ENCODE results near the gene NCEH1. TPM values are rescaled to one million over a fixed set of nuclear protein-coding genes. Genes with fewer than 3 reads are reported as not detected.

NCEH1 gene
- total RNA-seq, 6 donors from 2014 or later = 16.8 to 73.1 (median 36.4) TPM

DNA sequence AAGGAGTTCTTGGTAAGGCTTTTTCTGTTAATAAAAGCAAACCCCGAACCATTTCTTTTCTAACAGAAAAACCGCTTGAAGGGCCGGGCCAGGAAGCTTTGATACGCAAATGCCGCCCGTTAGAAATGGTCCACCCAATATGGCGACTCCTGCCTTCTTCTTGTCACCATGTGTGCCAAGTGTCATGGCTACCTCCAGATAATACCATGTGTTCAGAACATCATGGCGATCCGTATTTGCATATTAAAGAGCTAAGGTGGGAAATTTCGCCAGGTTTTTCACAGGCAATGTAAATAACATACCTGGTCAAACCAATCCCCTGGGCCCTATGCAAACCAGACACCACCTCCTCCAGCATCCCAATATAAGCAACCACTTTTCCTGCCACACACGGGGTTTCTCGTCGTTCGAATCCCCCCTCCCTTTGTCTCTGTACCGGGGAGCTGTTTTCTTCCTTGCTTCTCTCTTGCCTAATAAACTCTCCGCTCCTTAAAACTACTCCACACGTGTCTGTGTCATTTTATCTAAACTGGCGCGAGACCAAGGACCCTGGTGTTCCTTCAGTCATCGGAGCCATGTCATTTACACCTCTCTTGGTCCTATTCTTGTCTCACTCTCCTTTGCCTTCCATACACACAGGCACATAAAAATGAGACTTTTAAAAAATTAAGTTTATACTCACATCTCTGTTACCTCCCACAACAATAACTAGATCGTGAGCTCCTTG, 34.5 kb downstream of the NCEH1 start:
- WGBS, 2 donors = 81 to 82% methylated on average over 21 of the region's 21 CpGs
- H3K27ac ChIP-seq = peak overlapping the region in 1 of 4 donors; percentile 60

DNA sequence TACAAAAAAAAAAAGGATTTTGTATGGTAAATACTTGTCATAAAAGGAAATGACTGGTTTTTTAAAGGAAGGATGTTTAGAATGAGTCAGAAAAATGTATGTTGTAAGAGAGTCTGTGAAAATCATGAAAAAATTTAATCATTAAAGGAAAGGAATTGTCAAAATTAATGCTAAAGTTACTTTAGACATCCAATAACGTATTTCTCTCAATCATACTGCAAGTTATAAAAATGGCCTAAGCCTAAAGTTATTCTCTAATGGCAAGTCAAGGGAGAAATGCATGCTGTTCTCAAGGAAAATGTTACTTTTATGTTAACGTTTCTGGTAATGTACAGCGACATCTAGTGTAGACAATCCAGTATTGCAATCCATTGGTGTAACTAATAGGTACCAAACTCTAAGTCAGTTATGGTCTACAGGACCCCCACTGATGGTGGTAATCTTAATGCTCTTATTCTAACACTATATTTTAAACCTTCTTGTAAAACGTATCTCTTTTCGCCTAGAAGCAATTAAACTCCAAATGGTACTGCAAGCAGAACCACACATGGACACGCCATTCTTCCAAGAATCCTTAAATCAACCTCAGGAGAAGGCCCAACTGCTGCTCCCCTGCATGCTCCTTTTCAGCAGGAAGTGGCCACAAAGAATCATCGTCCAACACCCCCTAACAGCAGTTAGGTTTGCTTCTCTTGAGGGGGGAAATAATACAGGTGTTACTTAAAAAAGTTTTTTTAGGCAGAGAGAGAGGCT, 35.2 kb downstream of the NCEH1 start:
- no peak overlapping the region for H3K4me3 ChIP-seq
- no peak overlapping the region for H3K27ac ChIP-seq
- H3K36me3 ChIP-seq = no peaks in the 10 kb centered on the region
- H3K9me3 ChIP-seq = no peaks in the 10 kb centered on the region
- peak in 1 of 2 donors; percentile 74 for ATAC-seq (ENCODE audit: low FRiP score in 2 of 2)
- WGBS, 2 donors = 42 to 54% methylated on average over 7 of the region's 7 CpGs
- no peak for DNase-seq
- H3K4me1 ChIP-seq = peaks cover 11 to 25% (median 20%) of the 10 kb centered on the region in 4 donors
- TF ChIP-seq POLR2AphosphoS5 (IDR thresholded peaks at IDR 0.05) (no peak), POLR2A (IDR thresholded peaks at IDR 0.05) (no peak)
- TF ChIP-seq, protein P1, sequence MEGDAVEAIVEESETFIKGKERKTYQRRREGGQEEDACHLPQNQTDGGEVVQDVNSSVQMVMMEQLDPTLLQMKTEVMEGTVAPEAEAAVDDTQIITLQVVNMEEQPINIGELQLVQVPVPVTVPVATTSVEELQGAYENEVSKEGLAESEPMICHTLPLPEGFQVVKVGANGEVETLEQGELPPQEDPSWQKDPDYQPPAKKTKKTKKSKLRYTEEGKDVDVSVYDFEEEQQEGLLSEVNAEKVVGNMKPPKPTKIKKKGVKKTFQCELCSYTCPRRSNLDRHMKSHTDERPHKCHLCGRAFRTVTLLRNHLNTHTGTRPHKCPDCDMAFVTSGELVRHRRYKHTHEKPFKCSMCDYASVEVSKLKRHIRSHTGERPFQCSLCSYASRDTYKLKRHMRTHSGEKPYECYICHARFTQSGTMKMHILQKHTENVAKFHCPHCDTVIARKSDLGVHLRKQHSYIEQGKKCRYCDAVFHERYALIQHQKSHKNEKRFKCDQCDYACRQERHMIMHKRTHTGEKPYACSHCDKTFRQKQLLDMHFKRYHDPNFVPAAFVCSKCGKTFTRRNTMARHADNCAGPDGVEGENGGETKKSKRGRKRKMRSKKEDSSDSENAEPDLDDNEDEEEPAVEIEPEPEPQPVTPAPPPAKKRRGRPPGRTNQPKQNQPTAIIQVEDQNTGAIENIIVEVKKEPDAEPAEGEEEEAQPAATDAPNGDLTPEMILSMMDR (IDR thresholded peaks at IDR 0.05) = peak; percentile 64 to 83 (median 76)
- H3K27me3 ChIP-seq = no peaks in the 10 kb centered on the region

More for the DNA sequence above, 34.5 kb downstream of the NCEH1 start:
- Histone ChIP-seq H3K27me3 (no peaks in the 10 kb centered on the region), H3K4me1 (peaks cover 11 to 25% (median 20%) of the 10 kb centered on the region in 4 donors), H3K9me3 (no peaks in the 10 kb centered on the region), H3K36me3 (no peaks in the 10 kb centered on the region), H3K4me3 (no peak overlapping the region)
- no peak for DNase-seq
- ATAC-seq (ENCODE audit: low FRiP score in 2 of 2) = no peak
- TF ChIP-seq EP300 (IDR thresholded peaks at IDR 0.05) (no peak), POLR2A (IDR thresholded peaks at IDR 0.05) (no peak)

DNA sequence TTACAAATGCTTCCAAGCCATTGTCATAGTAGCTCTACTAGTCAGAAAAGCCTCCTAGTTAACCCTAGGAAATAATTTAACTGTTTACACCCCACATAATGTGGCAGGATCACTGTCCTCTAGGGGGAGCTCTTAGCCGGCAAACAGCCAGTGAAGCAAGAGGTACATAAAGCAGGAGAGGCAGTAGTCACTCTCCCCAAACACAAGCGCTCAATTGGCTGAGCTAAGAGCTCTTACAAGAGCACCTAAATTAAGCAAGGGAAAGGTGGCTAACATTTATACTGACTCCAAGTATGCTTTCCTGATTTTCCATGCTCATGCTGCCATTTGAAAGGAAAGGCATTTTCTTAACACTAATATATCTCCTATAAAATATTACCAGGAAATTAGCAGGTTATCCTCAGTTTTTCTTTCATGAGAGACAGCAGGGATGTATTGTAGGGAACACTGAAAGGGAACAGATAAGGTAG, 37.6 kb downstream of the NCEH1 start:
- Histone ChIP-seq H3K9me3 (no peaks in the 10 kb centered on the region), H3K27ac (no peak overlapping the region), H3K27me3 (no peaks in the 10 kb centered on the region), H3K36me3 (no peaks in the 10 kb centered on the region), H3K4me3 (no peak overlapping the region), H3K4me1 (peaks cover 11 to 25% (median 17%) of the 10 kb centered on the region in 4 donors)
- ATAC-seq (ENCODE audit: low FRiP score in 2 of 2) = peak; percentile 74 to 83
- 30 to 36% methylated on average over 2 of the region's 2 CpGs for WGBS, 2 donors
- TF ChIP-seq EP300 (IDR thresholded peaks at IDR 0.05) = no peak
- TF ChIP-seq, protein P1 (IDR thresholded peaks at IDR 0.05) = peak; percentile 55 to 75 (median 64)
- no peak for TF ChIP-seq POLR2A (IDR thresholded peaks at IDR 0.05)
- DNase-seq = peak in 1 of 2 donors; percentile 74

DNA sequence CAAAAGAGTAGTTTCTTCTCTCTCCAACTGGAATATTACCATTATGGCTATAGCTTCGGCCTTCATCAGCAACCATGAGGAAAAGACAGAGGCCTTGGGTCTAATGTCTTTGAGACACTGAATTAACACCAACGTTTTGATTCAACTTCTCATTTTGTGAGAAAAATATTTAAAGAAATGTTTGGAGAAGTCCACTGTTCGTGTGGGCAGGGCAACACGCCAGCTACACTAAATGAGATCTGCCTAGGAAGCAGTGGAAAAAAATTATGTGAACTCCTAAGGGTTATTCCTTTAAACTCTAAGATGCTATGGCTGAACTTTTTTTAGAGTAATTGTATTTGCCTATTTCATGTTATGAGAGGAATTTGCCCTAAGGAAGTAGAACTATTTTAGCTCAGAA, 41.8 kb downstream of the NCEH1 start:
- TF ChIP-seq POLR2AphosphoS5 (IDR thresholded peaks at IDR 0.05) = no peak
- TF ChIP-seq, protein P1 (IDR thresholded peaks at IDR 0.05) = no peak
- no peak for TF ChIP-seq EP300 (IDR thresholded peaks at IDR 0.05)
- no peak for TF ChIP-seq POLR2A (IDR thresholded peaks at IDR 0.05)
- Histone ChIP-seq H3K4me1 (peaks cover 8 to 19% (median 15%) of the 10 kb centered on the region in 4 donors), H3K4me3 (no peak overlapping the region), H3K27ac (no peak overlapping the region), H3K27me3 (no peaks in the 10 kb centered on the region), H3K36me3 (no peaks in the 10 kb centered on the region), H3K9me3 (no peaks in the 10 kb centered on the region)
- ATAC-seq (ENCODE audit: low FRiP score in 2 of 2) = no peak
- DNase-seq = no peak
- 62 to 69% methylated on average over 4 of the region's 4 CpGs for WGBS, 2 donors
